ENCODE measurements around the gene METTL17.

Gene METTL17

GRCh38 chr14:20970983-20971704 lies 18.6 kb upstream of the METTL17 start:
- POLR2A ChIA-PET, result no interaction called here
- DNase-seq (ENCODE audit: extremely low spot score), result peak; percentile 87
- CTCF ChIA-PET, result interaction anchor here (0.6 to 7.3 kb wide), 70 partner anchors 8 to 639 kb away, joined by 3 to 102 read pairs (median 4); partner anchors contain the start of genes ARHGEF40, EDDM3B, PARP2 and SLC39A2
- TF ChIP-seq, protein P1, sequence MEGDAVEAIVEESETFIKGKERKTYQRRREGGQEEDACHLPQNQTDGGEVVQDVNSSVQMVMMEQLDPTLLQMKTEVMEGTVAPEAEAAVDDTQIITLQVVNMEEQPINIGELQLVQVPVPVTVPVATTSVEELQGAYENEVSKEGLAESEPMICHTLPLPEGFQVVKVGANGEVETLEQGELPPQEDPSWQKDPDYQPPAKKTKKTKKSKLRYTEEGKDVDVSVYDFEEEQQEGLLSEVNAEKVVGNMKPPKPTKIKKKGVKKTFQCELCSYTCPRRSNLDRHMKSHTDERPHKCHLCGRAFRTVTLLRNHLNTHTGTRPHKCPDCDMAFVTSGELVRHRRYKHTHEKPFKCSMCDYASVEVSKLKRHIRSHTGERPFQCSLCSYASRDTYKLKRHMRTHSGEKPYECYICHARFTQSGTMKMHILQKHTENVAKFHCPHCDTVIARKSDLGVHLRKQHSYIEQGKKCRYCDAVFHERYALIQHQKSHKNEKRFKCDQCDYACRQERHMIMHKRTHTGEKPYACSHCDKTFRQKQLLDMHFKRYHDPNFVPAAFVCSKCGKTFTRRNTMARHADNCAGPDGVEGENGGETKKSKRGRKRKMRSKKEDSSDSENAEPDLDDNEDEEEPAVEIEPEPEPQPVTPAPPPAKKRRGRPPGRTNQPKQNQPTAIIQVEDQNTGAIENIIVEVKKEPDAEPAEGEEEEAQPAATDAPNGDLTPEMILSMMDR (IDR thresholded peaks at IDR 0.05; ENCODE audit: control extremely low read depth, extremely low read depth, low read depth, missing control alignments), result peak; percentile 97

DNA sequence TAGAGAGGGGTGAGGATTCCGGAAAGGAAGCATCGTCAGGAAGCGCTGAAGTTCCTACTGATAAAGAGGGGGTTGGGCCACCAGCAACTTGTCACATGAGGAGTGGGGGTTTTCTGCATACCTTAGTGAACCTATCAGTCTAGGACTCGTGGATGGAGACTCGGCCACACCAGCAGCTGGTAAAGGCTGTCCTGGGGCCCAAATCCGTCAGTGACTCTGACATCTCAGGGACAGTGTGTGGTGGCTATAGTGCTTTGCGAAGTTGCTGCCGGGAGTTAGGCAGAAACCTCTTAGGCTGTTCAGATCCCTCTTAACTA lies 18.1 kb upstream of the METTL17 start:
- CTCF ChIA-PET, result interaction anchor here (0.8 to 7.3 kb wide), 50 partner anchors 8 to 639 kb away, joined by 3 to 102 read pairs (median 6); partner anchors contain the start of genes ARHGEF40, EDDM3B, PARP2 and TMEM253
- POLR2A ChIA-PET, result no interaction called here
- TF ChIP-seq, protein P1 (IDR thresholded peaks at IDR 0.05; ENCODE audit: control extremely low read depth, extremely low read depth, low read depth, missing control alignments), result no peak
- DNase-seq (ENCODE audit: extremely low spot score), result no peak

DNA sequence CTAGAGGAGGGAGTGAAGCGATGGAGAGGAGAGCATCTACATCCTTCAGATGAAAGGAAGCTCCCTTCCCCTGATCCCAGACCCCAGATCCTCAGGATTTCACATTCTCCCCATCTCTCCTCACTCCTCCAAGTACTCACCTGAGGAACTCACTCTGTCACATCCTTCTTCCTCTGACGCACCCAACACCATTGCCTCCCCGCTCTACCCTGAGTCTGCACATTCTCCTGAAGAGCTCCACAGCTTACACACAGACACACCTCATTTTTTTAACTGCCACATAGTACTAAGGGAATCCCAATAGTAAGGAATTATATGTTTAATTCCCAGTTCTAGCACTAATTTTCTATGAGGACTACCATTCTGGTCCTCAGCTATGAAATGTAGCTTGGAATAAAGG lies 16.3 kb upstream of the METTL17 start:
- TF ChIP-seq, protein P1 (IDR thresholded peaks at IDR 0.05; ENCODE audit: control extremely low read depth, extremely low read depth, low read depth, missing control alignments), result no peak
- CTCF ChIA-PET, result interaction anchor here (0.8 to 7.3 kb wide), 10 partner anchors 11 to 386 kb away, joined by 3 to 102 read pairs (median 15); partner anchors contain the start of gene RNASE11
- no peak for DNase-seq (ENCODE audit: extremely low spot score)
- POLR2A ChIA-PET, result no interaction called here

DNA sequence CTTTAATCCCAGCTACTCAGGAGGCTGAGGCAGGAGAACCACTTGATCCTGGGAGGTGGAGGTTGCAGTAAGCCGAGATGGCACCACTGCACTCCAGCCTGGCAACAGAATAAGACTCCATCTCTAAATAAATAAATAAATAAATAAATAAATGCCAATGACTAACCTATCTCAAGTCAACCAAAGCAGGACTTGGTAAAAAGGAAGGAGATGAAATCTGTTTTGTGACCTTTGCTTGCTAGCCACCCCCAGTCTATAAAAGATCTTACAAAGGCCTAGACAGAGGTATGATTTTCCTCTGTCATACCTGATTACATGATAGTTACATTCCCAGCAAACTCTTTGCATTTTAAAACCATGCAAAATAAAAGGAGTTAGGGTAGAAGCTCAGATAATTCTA lies 13.5 kb upstream of the METTL17 start:
- CTCF ChIA-PET, result interaction anchor here (7.3 kb wide), 1 partner anchor 117 kb away, joined by 98 read pairs; no protein-coding TSS in a partner anchor

GRCh38 chr14:20978687-20979086 lies 11.1 kb upstream of the METTL17 start:
- DNase-seq (ENCODE audit: extremely low spot score), result no peak
- TF ChIP-seq, protein P1 (IDR thresholded peaks at IDR 0.05; ENCODE audit: control extremely low read depth, extremely low read depth, low read depth, missing control alignments), result no peak
- ChIA-PET POLR2A (no interaction called here), CTCF (interaction anchor here (1.0 to 1.9 kb wide), 6 partner anchors 8 to 357 kb away, joined by 3 to 8 read pairs (median 3); no protein-coding TSS in a partner anchor)

More for the DNA sequence above, 13.5 kb upstream of the METTL17 start:
- no peak for DNase-seq (ENCODE audit: extremely low spot score)
- TF ChIP-seq, protein P1 (IDR thresholded peaks at IDR 0.05; ENCODE audit: control extremely low read depth, extremely low read depth, low read depth, missing control alignments), result no peak
- POLR2A ChIA-PET, result no interaction called here

DNA sequence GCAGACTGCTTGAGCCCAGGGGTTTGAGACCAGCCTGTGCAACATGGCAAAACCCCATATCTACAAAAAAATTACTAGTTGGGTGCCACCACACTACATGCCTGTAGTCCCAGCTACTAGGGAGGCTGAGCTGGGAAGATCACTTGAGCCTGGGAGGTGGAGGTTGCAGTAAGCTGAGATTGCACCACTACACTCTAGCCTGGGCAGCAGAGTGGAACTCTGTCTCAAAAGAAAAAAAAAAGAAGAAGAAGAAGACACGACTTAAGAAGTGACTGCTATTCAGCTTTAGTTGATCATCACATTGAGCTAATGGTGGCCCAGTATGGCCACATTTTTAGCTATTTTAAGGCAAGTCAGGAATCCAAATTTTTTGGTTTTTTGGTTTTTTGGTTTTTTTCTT lies 8.9 kb upstream of the METTL17 start:
- POLR2A ChIA-PET, result no interaction called here
- DNase-seq (ENCODE audit: extremely low spot score), result no peak
- CTCF ChIA-PET, result interaction anchor here (1.2 to 9.6 kb wide), 4 partner anchors 9 to 111 kb away, joined by 3 to 102 read pairs (median 4); partner anchors contain the start of gene ARHGEF40
- TF ChIP-seq, protein P1 (IDR thresholded peaks at IDR 0.05; ENCODE audit: control extremely low read depth, extremely low read depth, low read depth, missing control alignments), result no peak
